ENCODE data around the gene MPZL3.

MPZL3 gene

DNA sequence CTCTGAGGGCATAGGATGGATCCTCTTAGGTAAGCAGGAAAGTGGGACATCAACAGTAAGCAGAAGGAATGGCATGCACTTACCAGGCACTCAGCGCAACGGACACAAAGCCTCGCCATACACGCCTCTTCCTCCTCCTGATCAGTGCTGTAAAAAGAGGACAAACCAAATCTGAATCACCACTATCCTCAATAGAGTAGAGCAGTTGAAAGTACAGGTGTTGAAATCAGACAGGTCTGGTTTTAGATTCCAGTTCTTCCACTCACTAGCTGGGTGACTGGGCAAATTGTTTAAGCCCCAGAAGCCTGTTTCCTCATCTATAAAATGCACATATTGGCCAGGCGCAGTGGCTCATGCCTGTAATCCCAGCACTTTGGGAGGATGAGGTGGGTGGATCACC, 18.8 kb downstream of the MPZL3 start:
- H3K27ac ChIP-seq, result no peak overlapping the region
- no peak for TF ChIP-seq ZFX (IDR thresholded peaks at IDR 0.05; ENCODE audit: borderline replicate concordance)
- TF ChIP-seq, protein P1, sequence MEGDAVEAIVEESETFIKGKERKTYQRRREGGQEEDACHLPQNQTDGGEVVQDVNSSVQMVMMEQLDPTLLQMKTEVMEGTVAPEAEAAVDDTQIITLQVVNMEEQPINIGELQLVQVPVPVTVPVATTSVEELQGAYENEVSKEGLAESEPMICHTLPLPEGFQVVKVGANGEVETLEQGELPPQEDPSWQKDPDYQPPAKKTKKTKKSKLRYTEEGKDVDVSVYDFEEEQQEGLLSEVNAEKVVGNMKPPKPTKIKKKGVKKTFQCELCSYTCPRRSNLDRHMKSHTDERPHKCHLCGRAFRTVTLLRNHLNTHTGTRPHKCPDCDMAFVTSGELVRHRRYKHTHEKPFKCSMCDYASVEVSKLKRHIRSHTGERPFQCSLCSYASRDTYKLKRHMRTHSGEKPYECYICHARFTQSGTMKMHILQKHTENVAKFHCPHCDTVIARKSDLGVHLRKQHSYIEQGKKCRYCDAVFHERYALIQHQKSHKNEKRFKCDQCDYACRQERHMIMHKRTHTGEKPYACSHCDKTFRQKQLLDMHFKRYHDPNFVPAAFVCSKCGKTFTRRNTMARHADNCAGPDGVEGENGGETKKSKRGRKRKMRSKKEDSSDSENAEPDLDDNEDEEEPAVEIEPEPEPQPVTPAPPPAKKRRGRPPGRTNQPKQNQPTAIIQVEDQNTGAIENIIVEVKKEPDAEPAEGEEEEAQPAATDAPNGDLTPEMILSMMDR (IDR thresholded peaks at IDR 0.05), result no peak

DNA sequence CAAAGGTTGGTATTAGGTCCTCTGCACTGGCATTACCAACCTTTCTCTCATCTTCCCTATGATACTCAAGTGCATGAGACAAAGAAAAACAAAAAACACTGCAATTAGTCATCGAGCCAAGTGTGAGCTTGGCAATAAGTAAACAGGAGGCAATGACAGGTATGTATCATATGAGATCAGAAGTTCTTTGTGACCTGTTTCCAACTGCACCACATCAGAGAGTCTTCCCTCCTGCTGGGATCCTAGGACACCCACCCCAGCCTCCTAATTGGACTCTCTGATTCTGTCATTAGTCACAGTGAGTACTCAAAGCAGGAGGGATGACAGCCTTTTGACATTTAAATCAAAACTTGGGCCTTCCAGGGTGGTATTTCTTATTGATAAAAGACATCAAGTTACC, 19.5 kb downstream of the MPZL3 start:
- H3K27ac ChIP-seq, result no peak overlapping the region
- TF ChIP-seq, protein P1 (IDR thresholded peaks at IDR 0.05), result no peak
- no peak for TF ChIP-seq ZFX (IDR thresholded peaks at IDR 0.05; ENCODE audit: borderline replicate concordance)

DNA sequence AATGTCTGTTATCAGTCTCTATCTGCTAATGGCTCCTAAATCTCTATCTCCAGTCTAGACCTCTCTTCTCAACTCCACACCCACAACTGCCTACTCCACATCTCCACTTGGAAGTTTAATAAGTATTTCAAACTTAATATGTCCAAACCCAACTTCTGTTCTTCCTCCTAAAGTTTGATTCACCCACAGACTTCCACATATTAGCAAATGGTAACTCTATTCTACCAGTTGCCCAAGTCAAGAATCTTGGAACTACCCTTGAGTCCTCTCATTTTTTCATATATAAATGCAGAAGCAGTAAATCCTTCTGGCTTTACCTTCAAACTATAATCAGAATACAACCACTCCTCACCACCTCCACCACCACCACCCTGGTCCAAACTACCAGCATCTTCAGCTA, 20.7 kb downstream of the MPZL3 start:
- H3K27ac ChIP-seq, result no peak overlapping the region
- TF ChIP-seq, protein P1 (IDR thresholded peaks at IDR 0.05), result no peak
- TF ChIP-seq ZFX (IDR thresholded peaks at IDR 0.05; ENCODE audit: borderline replicate concordance), result no peak

DNA sequence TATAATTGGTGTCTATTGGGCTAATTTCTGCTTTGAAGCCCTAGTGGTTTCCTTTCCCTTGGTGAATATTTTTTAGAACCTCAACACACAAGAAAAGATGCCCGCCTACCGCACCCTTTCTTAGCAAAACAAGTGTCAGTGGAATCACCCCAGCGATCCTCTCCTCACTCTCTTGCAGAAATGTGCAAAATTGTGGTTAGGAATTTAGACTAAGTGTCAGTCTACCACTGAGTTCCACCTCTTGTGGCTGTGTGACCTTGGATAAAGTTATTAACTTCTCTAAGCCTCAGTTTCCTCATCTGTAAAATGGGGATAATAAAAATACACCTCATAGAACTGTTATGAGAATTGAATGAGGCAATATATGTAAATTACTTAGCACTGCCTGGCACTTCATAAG, 22.1 kb downstream of the MPZL3 start:
- H3K27ac ChIP-seq, result no peak overlapping the region
- TF ChIP-seq, protein P1 (IDR thresholded peaks at IDR 0.05), result no peak
- no peak for TF ChIP-seq ZFX (IDR thresholded peaks at IDR 0.05; ENCODE audit: borderline replicate concordance)

DNA sequence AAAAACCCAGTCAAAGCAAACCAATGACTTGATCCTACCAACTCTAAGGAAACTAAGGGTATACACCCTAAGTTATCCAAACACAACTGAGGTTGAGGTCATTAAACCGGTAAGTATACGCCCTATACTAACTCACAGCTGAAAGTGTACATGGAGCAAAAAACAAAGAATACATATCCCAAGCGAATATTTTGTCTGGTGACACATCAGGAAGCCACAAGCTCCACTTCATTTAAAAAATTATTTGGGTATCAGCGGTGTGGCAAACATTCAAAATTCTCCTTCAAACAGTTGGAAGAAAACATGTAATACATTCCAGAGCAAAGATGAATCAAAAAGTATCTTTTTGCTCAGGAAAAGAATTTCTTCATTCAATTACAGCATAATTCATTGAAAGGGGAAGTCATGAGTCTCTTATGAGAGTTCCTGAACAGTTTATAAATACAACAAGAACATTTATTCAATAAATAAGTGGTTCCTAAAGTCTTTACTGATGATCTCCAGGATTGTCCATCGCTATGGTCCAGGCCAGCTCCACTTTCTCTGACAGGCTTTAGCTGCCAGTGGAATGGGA, 22.8 kb downstream of the MPZL3 start:
- no peak overlapping the region for H3K27ac ChIP-seq
- no peak for TF ChIP-seq ZFX (IDR thresholded peaks at IDR 0.05; ENCODE audit: borderline replicate concordance)
- TF ChIP-seq, protein P1 (IDR thresholded peaks at IDR 0.05), result no peak

DNA sequence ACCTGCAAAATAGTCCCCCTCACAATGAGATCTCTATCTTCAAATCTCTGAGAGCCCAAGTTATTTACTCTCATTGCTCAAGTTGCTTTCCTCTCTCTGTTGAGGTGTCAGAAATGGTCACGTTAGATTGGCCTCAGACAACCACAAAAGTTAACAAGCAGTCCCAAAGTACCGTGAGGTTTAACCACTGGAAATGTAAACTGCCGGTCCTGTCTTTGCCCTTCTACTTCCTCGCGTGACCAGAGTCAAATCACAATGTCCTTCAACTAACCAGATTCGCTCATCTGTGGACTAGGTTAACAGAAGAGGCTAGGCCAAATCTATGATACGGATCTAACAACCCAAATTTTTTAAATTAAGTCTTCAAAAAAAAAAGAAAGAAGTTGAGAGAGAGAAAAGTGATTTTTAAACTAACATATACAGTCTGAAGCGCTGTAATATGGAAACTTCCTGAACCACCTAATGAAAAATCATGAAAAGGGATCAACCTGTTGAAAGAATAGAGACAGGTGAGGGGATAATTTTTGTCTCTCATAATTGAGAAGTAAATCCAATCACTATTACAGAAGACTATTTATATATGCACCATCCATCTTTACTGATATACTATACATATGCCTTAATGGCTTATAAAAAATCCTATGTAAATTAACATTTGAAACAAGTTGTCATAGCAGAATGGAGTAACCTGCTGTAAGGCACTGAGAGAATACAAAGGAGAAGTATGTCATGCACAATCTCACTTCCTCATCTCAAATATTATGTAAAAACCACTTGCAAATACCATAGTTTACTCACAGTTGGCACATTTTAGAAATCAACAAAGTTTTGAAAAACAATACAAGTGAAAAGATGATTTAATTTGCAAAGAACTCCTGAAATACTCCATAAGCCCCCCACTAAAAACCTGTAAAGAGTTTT, 24.0 kb downstream of the MPZL3 start:
- no peak overlapping the region for H3K27ac ChIP-seq
- no peak for TF ChIP-seq ZFX (IDR thresholded peaks at IDR 0.05; ENCODE audit: borderline replicate concordance)
- TF ChIP-seq, protein P1 (IDR thresholded peaks at IDR 0.05), result no peak

DNA sequence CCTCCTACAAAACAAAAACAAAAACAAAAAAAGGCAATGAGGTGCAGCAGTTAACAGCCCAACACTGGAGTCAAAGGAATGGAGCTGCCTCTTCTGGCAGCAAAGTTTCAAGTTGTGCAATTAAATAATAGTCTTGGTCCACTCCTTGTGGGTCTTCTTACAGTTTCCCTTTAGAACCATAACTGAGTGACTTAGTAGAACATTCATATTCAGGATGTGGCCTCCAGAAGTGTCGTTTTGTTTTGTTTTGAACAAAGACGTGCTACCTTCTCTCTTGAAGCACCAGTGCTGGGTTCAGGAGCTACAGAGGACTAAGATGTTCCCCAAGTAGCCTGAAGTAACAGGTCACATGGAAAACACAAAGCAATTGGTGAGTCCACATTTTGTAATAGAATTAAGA, 25.4 kb downstream of the MPZL3 start:
- TF ChIP-seq ZFX (IDR thresholded peaks at IDR 0.05; ENCODE audit: borderline replicate concordance), result no peak
- TF ChIP-seq, protein P1 (IDR thresholded peaks at IDR 0.05), result no peak
- no peak overlapping the region for H3K27ac ChIP-seq
